Activated CD4-positive, alpha-beta memory T cell treated with anti-CD3 and anti-CD28 coated beads, Interleukin-2, amount 10 ng/mL, durations not matched to agents 7 days and 5 days (primary cell): ENCODE measurements around the gene TMEM200B. TPM values are rescaled to one million over a fixed set of nuclear protein-coding genes. Genes with fewer than 3 reads are reported as not detected.
"Not testable (repeated sequence)": the region's sequence is repeated elsewhere in the genome, so short reads cannot be mapped to it uniquely, and the experiment has no call there.

ENCODE experiments used
- CTCF ChIA-PET: fragments of 350-600 bp; sonication (Branson Sonifier 250); formaldehyde crosslinking; loops from one replicate; lab custom pipeline; 2021; ENCODE audit warnings: antibody characterized with exemption, inconsistent platforms; lab: Charles Lee
- POLR2A ChIA-PET: fragments of 350-600 bp; sonication (Branson Sonifier 250); formaldehyde crosslinking; loops from one replicate; lab custom pipeline; 2021; ENCODE audit warnings: antibody characterized with exemption; lab: Charles Lee
- DNase-seq: peaks from one replicate; pipeline ENCODE4 v3.0.0-alpha.2; 2020
- H3K27ac Mint-ChIP-seq: one replicate; pipeline ENCODE4 v1.8.0; 2021; ENCODE audit warnings: mild to moderate bottlenecking, mixed read lengths
- H3K27me3 Mint-ChIP-seq: one replicate; pipeline ENCODE4 v1.8.0; 2021; ENCODE audit warnings: mixed read lengths
- H3K36me3 Mint-ChIP-seq: one replicate; pipeline ENCODE4 v1.8.0; 2021; ENCODE audit warnings: low read depth, mixed read lengths
- H3K4me1 Mint-ChIP-seq: one replicate; pipeline ENCODE4 v1.8.0; 2021; ENCODE audit warnings: mixed read lengths
- H3K4me3 Mint-ChIP-seq: one replicate; pipeline ENCODE4 v1.8.0; 2021; ENCODE audit warnings: mild to moderate bottlenecking, mixed read lengths
- H3K9me3 Mint-ChIP-seq: one replicate; pipeline ENCODE4 v1.8.0; 2021; ENCODE audit warnings: mixed read lengths
- total RNA-seq, 2 experiments: library from RNA; stranded (reverse); gene quantifications; one replicate each; pipeline ENCODE4 v1.2.3, GENCODE V29; 2021

TMEM200B gene
- total RNA-seq, 2 experiments from 2014 or later, result not detected

DNA sequence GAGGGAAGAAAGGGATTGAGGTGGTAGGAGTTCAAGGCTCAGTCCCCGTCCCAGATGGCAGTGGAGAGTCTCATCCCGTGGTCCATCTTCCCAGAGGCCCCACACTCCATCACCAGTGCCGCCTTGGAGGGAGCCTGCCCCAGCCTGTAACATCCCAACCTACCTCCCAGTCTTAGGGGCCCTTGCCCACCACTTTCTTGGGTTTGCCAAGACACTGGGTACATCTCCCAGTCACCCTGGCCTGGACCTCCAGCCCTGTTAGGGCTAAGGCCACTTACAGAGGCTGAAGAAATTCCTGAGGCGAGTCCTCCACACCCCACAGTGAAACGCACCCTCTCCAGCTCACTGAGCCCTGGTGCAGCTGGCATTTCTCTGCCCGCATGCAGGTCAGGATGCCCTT, 3.3 kb downstream of the TMEM200B start:
- CTCF ChIA-PET, result interaction anchor here (0.7 to 1.9 kb wide), 2 partner anchors 236 to 239 kb away, joined by 3 to 7 read pairs; no protein-coding TSS in a partner anchor
- no peak overlapping the region for H3K4me3 Mint-ChIP-seq

DNA sequence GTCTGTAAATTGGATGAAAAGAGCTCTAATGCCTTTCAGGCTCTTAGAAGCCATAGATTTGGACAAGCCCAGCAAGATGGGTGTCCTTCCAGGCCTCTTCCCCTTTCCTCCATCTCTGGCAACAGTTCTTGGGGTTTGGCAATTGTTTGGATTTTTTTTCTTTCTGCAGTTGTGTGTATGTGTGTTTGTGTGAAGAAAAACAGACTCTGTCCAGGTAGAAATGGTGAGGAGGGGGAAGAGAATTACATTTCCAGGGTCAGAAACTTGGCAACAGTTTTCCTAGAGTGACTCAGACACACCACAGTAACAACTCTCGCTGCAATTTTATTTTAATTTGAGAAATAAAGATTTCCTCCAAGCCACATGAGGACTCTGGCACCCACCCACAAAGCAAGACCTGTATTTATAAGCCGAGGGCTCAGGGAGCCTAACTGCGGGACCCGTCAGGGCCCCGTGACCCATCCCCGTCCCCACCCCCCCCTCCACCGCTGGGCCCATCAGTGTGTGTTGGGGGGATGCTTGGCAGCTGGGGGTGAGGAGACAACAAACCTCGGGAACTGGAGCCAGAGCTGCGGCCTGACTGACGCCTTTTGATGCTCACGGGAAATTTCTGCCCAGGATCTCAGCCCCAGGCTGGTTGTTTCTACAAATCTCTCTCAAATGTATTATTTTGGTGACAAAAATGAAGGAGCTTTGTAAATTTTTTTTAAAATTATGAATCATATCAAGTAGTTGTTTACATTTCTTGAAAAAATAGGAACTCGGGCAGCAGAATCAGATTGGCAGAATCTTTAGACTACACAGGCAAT, 4.4 kb downstream of the TMEM200B start:
- no peak overlapping the region for H3K27ac Mint-ChIP-seq
- no peak for DNase-seq
- H3K4me3 Mint-ChIP-seq, result no peak overlapping the region
- POLR2A ChIA-PET, result interaction anchor here (1.1 kb wide), 1 partner anchor 62 kb away, joined by 3 read pairs; the partner anchor contains the start of gene SRSF4
- H3K4me1 Mint-ChIP-seq, result peaks cover 7% of the 10 kb centered on the region
- no peaks in the 10 kb centered on the region for H3K9me3 Mint-ChIP-seq
- H3K36me3 Mint-ChIP-seq, result peaks cover 12% of the 10 kb centered on the region
- peaks cover 23% of the 10 kb centered on the region for H3K27me3 Mint-ChIP-seq
- CTCF ChIA-PET, result interaction anchor here (0.6 kb wide), 1 partner anchor 215 kb away, joined by 5 read pairs; no protein-coding TSS in a partner anchor

More for the DNA sequence above, 3.3 kb downstream of the TMEM200B start:
- H3K27me3 Mint-ChIP-seq, result peaks cover 27% of the 10 kb centered on the region
- no peak overlapping the region for H3K27ac Mint-ChIP-seq
- peaks cover 8% of the 10 kb centered on the region for H3K4me1 Mint-ChIP-seq
- H3K9me3 Mint-ChIP-seq, result no peaks in the 10 kb centered on the region
- peaks cover 12% of the 10 kb centered on the region for H3K36me3 Mint-ChIP-seq
- DNase-seq, result no peak
- POLR2A ChIA-PET, result interaction anchor here (1.1 kb wide), 1 partner anchor 61 kb away, joined by 3 read pairs; the partner anchor contains the start of gene SRSF4

DNA sequence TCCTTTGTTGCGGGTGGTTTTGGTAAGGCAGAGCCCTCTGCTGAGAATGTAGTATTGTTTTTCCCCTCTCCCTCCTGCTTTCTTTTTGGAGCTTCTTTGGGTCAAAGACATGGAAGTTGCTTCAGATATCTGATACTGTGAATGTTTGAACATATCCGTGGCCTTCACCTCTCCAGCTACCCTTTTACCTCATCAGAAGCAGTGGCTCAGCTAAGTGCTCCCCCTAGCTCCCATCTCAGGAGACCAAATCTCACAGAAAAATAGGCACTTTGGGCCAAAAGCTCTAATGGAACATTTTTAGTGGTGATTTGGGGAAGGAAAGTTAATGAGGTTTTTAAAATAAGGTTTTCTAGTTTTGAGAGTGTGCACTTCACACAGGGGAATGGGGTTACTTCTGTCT, 6.3 kb downstream of the TMEM200B start:
- POLR2A ChIA-PET, result interaction anchor here (1.2 kb wide), 1 partner anchor 65 kb away, joined by 4 read pairs; the partner anchor contains the start of gene SRSF4
- Mint-ChIP-seq H3K9me3 (no peaks in the 10 kb centered on the region), H3K4me1 (peaks cover 2% of the 10 kb centered on the region), H3K36me3 (peaks cover 22% of the 10 kb centered on the region), H3K27me3 (peaks cover 13% of the 10 kb centered on the region), H3K4me3 (no peak overlapping the region), H3K27ac (no peak overlapping the region)
- CTCF ChIA-PET, result interaction anchor here (1.1 kb wide), 1 partner anchor 235 kb away, joined by 3 read pairs; no protein-coding TSS in a partner anchor
- no peak for DNase-seq

DNA sequence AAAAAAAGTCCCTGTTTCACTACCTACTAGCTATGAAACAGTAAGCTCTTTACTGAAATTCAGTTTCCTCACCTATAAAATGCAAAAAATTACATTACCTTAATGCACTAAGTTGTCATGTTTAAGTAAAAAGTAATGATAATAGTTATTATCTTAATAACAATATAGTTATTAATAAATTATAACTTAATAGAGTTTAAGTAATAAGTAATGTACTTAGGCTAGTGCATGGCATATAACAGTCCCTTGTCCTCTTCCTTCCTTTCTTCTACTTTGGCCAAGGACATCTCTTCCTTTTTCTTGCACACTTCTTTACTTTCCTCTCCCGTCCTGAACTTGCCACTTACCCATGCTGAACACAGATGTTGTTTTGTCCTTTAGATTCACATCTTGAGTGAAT, 9.0 kb downstream of the TMEM200B start:
- no peak overlapping the region for H3K27ac Mint-ChIP-seq
- peaks cover 24% of the 10 kb centered on the region for H3K36me3 Mint-ChIP-seq

DNA sequence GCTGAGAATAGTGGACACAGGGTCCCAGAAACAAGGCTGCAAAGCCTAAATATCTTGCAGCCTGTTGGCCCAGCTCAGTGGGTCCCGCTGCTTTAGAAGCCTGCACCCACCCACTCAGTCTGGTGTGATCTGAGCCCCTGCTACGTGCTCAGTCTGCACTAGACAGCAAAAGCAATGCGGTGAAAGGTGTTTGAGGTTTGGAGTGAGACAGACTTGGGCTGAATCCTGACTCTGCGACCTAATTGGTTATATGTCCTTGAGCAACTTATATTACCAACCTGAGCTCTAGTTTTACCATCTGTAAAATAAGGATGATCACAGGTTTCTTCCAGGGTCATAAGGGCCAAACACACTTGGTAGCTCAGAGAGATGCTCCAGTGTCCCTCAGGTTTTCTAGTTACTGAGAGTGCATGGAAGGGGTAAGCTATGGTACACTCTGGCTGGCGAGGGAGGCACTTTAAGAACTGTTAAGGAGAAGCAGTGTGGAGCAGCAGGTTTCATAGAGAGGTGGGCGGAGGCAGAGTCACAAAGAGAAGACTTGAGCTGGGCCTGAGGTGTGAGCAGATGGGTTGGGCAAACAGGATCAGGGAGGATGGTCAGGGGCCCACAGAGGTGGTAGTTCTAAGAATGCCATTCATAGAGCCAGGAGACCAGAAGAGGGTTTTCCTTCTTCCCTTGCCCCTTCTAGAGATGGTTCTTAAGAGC, 10.1 kb downstream of the TMEM200B start:
- H3K4me1 Mint-ChIP-seq, result no peaks in the 10 kb centered on the region
- no peak overlapping the region for H3K27ac Mint-ChIP-seq
- no peaks in the 10 kb centered on the region for H3K9me3 Mint-ChIP-seq
- H3K4me3 Mint-ChIP-seq, result no peak overlapping the region
- peaks cover 26% of the 10 kb centered on the region for H3K36me3 Mint-ChIP-seq
- CTCF ChIA-PET, result no interaction called here
- H3K27me3 Mint-ChIP-seq, result no peaks in the 10 kb centered on the region
- POLR2A ChIA-PET, result interaction anchor here (1.1 kb wide), 1 partner anchor 11 kb away, joined by 6 read pairs; the partner anchor contains the start of gene TMEM200B
- no peak for DNase-seq

More for the DNA sequence above, 9.0 kb downstream of the TMEM200B start:
- Mint-ChIP-seq H3K27me3 (no peaks in the 10 kb centered on the region), H3K4me1 (no peaks in the 10 kb centered on the region), H3K4me3 (no peak overlapping the region), H3K9me3 (no peaks in the 10 kb centered on the region)
- no peak for DNase-seq
- ChIA-PET POLR2A (no interaction called here), CTCF (interaction anchor here (0.6 kb wide), 1 partner anchor 350 kb away, joined by 3 read pairs; no protein-coding TSS in a partner anchor)

DNA sequence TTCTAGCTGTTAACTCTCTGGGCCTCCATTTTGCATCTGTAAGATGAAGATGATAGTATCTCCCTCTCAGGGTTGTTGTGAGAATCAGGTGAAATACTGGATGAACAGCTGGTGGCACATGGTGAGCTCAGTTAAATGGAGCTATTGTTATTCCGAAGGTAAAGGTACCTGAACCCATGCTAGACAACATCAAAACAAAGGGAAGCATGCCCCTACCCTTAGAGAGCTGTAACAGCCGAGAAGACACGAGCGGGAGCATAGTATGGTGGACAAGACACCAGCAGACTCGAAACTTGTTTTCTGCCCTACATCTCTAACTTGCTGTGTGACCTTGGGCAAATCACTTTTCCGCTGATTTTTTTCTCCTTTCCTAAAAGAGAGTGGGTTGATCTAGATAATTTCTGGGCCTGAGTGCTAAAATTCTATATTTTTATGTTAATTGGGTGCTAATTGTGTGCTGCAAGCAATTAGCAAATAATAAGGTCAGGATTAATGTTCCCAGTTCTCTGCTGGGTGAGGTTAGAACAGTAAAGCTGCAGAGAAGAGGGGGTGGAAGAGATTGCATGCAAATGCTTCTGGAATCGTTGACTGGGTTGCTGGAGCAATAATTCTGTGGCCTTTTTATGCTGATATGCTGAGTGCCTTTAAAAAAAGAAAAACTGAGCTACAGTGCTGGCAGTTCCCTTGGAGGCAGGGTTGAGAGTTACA, 10.8 kb downstream of the TMEM200B start:
- Mint-ChIP-seq H3K27ac (no peak overlapping the region), H3K36me3 (peaks cover 26% of the 10 kb centered on the region)
- POLR2A ChIA-PET, result interaction anchor here (1.1 kb wide), 1 partner anchor 11 kb away, joined by 6 read pairs; the partner anchor contains the start of gene TMEM200B

DNA sequence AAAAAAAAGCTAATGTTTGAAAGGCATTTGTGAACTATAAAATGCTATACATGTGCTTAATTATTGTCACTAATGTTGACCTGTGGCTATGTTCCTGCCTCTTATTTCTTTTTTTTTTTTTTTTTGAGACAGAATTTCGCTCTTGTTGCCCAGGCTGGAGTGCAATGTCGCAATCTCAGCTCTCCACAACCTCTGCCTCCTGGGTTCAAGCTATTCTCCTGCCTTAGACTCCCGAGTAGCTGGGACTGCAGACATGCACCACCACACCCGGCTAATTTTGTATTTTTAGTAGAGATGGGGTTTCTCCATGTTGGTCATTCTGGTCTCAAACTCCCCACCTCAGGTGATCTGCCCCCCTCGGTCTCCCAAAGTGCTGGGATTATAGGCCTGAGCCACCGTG, 15.7 kb downstream of the TMEM200B start:
- H3K9me3 Mint-ChIP-seq, H3K4me1 Mint-ChIP-seq, DNase-seq, H3K27ac Mint-ChIP-seq, POLR2A ChIA-PET, H3K27me3 Mint-ChIP-seq, H3K4me3 Mint-ChIP-seq: not testable (repeated sequence)
- peaks cover 15% of the 10 kb centered on the region for H3K36me3 Mint-ChIP-seq
- CTCF ChIA-PET, result interaction anchor here (1.7 kb wide), 1 partner anchor 95 kb away, joined by 5 read pairs; no protein-coding TSS in a partner anchor

More for the DNA sequence above, 10.8 kb downstream of the TMEM200B start:
- no peaks in the 10 kb centered on the region for H3K27me3 Mint-ChIP-seq
- H3K4me1 Mint-ChIP-seq, result no peaks in the 10 kb centered on the region
- CTCF ChIA-PET, result interaction anchor here (0.9 kb wide), 1 partner anchor 90 kb away, joined by 3 read pairs; no protein-coding TSS in a partner anchor
- H3K9me3 Mint-ChIP-seq, result no peaks in the 10 kb centered on the region
- no peak for DNase-seq
- H3K4me3 Mint-ChIP-seq, result no peak overlapping the region

DNA sequence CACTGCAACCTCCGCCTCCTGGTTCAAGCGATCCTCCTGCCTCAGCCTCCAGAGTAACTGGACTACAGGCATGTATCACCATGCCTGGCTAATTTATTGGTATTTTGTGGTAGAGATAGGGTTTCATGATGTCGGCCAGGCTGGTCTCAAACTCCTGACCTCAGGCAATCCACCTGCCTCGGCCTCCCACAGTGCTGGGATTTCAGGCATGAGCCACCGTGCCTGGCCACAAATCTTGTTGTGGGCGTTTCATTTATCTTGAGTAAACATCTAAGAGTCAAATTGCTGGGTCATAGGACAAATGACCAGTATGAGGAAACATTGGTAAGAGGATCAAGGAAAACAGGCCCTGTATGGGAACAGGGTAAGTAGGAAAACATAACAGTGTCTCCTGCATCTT, 17.9 kb downstream of the TMEM200B start:
- no peak overlapping the region for H3K4me3 Mint-ChIP-seq

DNA sequence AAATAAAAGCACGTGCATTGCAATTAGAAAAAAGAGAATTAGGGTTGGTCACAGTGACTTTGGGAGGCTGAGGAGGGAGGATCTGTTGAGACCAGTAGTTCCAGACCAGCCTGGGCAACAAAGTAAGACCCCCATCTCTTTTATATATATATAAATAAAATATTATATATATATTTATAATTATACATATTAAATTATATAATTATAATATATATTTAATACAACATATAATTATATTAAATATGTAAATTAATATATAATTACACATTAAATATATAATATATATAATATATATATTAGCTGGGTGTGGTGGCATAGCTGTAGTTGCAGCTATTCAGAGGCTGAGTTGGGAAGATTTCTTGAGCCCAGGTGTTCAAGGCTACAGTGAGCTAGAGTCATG, 23.2 kb downstream of the TMEM200B start:
- Mint-ChIP-seq H3K36me3 (peaks cover 13% of the 10 kb centered on the region), H3K9me3 (no peaks in the 10 kb centered on the region), H3K4me1 (no peaks in the 10 kb centered on the region), H3K27me3 (no peaks in the 10 kb centered on the region), H3K4me3 (no peak overlapping the region), H3K27ac (no peak overlapping the region)
- ChIA-PET POLR2A (no interaction called here), CTCF (no interaction called here)
- DNase-seq, result no peak

More for the DNA sequence above, 17.9 kb downstream of the TMEM200B start:
- Mint-ChIP-seq H3K27ac (no peak overlapping the region), H3K9me3 (no peaks in the 10 kb centered on the region), H3K36me3 (peaks cover 8% of the 10 kb centered on the region), H3K27me3 (no peaks in the 10 kb centered on the region), H3K4me1 (no peaks in the 10 kb centered on the region)
- POLR2A ChIA-PET, result no interaction called here
- DNase-seq, result no peak
- CTCF ChIA-PET, result interaction anchor here (1.2 kb wide), 1 partner anchor 35 kb away, joined by 3 read pairs; no protein-coding TSS in a partner anchor

DNA sequence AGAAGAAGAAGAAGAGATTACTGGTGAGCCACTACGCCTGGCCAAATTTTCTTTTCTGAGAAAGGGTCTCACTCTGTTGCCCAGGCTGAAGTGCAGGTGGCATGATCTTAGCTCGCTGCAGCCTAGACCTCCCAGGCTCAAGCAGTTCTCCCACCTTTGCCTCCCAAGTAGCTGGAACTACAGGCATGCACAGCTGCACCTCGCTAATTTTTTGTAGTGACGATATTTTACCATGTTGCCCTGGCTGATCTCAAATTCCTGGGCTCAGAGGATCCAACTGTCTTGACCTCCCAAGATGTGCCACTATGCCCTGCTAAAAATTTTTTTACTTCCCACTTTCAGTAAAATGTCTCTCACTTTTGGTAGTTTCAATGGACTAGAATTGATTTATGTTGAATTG, 24.4 kb downstream of the TMEM200B start:
- no peaks in the 10 kb centered on the region for H3K27me3 Mint-ChIP-seq
- ChIA-PET POLR2A (no interaction called here), CTCF (no interaction called here)
- H3K9me3 Mint-ChIP-seq, result no peaks in the 10 kb centered on the region
- no peak overlapping the region for H3K27ac Mint-ChIP-seq
- peaks cover 13% of the 10 kb centered on the region for H3K36me3 Mint-ChIP-seq
- no peak for DNase-seq
- H3K4me3 Mint-ChIP-seq, result no peak overlapping the region
- H3K4me1 Mint-ChIP-seq, result no peaks in the 10 kb centered on the region

DNA sequence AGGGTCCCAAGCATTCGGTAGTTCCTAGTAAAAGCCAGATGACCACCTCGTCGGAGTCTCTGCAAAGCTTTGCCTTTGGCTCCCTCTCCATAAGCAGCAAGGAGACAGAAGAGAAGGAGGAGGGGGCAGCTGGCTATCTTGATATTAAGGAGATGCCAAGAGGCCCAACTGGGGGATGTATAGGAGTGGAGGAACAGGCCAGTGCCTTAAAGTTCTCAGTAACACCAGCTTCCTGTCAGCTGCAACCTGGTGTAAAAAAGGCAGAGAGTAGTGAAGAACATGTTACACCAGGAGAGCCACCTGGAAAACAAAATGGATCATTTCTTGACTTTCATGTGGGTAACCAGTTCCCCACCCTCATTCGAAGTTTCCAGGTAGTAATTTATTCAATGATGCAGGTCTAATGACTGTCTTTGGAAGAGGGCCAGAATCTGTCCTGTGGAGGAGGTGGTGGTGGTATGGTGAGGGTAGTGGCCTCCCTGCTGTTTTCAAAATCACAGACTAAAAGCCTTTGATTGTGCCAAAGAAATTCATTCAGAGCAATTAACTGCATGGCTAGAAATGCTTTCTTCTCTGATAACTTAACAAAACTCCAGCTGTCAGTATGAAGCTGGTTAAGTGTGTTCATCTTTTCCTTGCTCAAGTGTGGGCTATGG, 27.3 kb downstream of the TMEM200B start:
- no peaks in the 10 kb centered on the region for H3K4me1 Mint-ChIP-seq
- H3K27me3 Mint-ChIP-seq, result no peaks in the 10 kb centered on the region
- peaks cover 2% of the 10 kb centered on the region for H3K9me3 Mint-ChIP-seq
- ChIA-PET CTCF (interaction anchor here (1.5 kb wide), 1 partner anchor 101 kb away, joined by 4 read pairs; no protein-coding TSS in a partner anchor), POLR2A (no interaction called here)
- no peak overlapping the region for H3K27ac Mint-ChIP-seq
- H3K4me3 Mint-ChIP-seq, result no peak overlapping the region
- peaks cover 19% of the 10 kb centered on the region for H3K36me3 Mint-ChIP-seq
- DNase-seq, result no peak

DNA sequence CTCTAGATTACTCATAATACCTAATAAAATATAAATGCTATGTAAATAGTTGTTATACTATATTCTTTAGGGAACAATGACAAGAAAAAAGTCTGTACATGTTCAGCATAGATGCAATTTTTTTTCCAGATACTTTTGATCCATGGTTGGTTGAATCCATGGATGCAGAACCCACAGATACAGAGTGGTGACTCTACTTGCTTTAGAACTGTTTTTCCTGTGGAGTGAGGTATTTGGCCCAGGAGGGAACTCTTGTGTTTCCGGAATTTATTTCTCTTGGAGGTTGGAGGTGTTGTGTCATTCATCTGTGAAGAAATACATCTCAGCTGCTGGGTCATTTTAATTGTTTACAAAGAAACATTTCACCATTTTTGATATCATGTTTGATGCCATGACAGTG, 28.7 kb downstream of the TMEM200B start:
- DNase-seq, result no peak

More for the DNA sequence above, 28.7 kb downstream of the TMEM200B start:
- Mint-ChIP-seq H3K4me1 (no peaks in the 10 kb centered on the region), H3K9me3 (peaks cover 2% of the 10 kb centered on the region), H3K27me3 (no peaks in the 10 kb centered on the region), H3K4me3 (no peak overlapping the region), H3K27ac (no peak overlapping the region), H3K36me3 (peaks cover 18% of the 10 kb centered on the region)
- POLR2A ChIA-PET, result no interaction called here
- CTCF ChIA-PET, result no interaction called here
